GM13977 (cell line): ENCODE measurements around the gene CPSF4L.

Experiments used
- DNase-seq: peaks from one replicate; pipeline ENCODE4 v3.0.0; 2012; ENCODE audit warnings: low spot score
- in situ Hi-C: fragments of 300-500 bp; cut with MboI; formaldehyde crosslinking; loops from one replicate; pipeline ENCODE4 v1.12.0; 2022; ENCODE audit warnings: low sequenced_read_pairs, low pct_unique_long_range_greater_than_20kb, mixed read lengths, inconsistent platforms; ENCODE audit not compliant: unreplicated experiment
- TF ChIP-seq, protein P1 (sequence below): IDR thresholded peaks from 2 replicates; pipeline ENCODE4 v1.5.1; 2012; ENCODE audit warnings: mild to moderate bottlenecking, control low read depth; ENCODE audit not compliant: insufficient read depth; ENCODE audit errors: extremely low read depth, missing control alignments

CPSF4L gene

DNA sequence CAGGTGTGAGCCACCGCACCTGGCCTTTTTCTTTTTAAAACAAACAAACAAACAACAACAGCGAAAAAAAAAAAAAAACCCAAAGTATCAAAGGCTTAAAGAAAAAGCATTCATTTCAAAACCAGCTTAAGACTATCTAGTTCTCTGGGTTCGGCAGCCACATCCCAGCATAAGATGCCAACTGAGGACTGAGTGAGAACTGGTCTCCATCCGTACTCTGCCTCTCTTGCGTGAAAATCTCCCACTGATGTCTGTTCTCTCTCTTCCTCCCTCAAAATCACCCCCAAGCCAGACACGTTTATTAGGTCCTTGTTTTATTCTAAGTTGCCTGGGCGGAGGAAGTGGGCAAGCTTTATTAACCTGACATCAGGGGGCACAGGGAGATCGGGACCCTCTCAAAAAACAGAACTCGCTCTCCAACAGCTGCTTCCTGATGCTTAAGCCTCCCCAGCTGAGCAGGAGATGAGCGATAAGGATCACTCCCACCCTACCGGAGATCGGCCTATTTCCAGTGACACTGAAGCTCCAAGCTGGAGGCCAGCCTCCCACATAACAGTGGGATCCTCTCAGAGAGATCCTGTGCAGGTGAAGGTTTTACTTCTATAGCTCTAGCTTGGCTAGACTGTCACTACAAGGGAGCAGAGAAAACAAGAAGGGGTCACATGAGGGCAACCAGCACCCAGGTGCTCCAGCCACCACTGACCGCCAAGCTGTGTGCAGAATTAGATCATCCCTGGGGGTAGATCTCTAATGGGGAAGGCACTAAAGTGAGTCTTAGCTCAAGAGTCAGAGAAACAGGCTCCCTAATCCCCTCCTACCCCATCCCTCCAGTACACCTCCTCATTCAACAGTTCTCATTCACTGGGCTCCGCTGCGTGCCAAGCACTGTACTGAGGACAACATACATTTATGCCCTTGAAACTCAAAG is 36.5 kb upstream of the CPSF4L start:
- in situ Hi-C loops = no loop called here
- no peak for DNase-seq
- TF ChIP-seq, protein P1, sequence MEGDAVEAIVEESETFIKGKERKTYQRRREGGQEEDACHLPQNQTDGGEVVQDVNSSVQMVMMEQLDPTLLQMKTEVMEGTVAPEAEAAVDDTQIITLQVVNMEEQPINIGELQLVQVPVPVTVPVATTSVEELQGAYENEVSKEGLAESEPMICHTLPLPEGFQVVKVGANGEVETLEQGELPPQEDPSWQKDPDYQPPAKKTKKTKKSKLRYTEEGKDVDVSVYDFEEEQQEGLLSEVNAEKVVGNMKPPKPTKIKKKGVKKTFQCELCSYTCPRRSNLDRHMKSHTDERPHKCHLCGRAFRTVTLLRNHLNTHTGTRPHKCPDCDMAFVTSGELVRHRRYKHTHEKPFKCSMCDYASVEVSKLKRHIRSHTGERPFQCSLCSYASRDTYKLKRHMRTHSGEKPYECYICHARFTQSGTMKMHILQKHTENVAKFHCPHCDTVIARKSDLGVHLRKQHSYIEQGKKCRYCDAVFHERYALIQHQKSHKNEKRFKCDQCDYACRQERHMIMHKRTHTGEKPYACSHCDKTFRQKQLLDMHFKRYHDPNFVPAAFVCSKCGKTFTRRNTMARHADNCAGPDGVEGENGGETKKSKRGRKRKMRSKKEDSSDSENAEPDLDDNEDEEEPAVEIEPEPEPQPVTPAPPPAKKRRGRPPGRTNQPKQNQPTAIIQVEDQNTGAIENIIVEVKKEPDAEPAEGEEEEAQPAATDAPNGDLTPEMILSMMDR = no peak

DNA sequence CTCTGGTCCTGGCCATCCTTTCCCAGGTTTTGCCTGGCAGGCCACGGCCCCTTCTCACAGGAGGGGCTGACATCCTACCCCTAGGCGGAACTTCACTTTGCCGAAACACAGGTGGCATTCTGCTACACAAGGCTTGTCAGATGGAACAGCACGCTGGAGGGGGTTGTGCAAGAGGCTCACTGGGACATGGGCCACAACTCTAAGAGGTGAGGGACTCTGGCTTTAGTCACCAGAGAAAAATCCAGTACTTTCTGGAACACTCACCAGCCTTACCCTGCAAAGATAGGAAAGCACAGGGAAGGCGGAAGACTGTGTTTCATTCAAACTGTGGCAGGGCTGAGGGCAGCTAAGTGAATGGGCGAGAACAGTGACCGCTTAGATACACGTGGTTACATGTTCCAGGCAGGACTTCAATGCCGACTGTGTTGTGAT is 31.8 kb upstream of the CPSF4L start:
- in situ Hi-C loops = no loop called here
- no peak for DNase-seq

DNA sequence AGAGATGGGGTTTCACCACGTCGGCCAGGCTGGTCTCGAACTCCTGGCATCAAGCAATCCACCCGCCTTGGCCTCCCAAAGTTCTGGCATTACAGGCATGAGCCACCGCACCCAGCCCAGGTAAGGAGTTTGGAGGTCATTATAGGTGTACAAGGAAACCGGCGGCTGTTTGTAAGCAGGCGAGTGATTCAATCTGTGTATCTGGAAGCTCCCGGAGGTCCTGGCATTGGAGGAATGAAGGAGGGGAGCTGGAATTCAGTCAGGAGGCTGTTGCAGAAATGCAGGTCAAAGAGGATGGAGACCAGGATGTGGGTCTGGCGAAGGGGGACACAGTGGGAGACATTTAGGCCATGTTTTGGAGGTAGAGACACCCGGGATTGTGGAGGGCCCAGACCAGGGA is 31.4 kb upstream of the CPSF4L start:
- TF ChIP-seq, protein P1 = no peak
- no peak for DNase-seq
- in situ Hi-C loops = no loop called here

More for the DNA sequence above, 31.8 kb upstream of the CPSF4L start:
- TF ChIP-seq, protein P1 = no peak

DNA sequence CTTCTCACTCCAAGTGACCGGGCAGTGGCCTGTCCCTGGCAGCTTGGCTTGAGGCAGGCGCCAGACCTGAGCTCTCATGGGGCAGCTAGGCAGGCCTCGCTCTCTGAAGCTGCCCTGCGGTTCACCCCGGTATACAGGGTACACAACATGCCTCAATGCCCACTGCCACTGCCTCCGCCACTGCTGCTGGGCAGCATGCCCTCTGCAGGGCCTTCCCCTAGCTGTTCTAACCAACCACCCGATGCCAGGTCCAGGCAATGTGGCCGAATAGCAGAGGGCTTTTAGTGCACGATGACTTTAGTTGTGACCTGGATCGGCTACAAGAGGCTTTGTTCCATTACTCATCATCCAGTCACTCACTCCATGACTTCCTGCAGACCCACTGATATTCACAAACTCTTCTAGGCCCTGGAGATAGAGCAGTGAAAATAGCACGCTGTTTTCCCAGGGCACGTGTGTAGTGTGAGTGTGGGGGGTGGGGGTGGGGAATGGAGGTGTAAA is 30.4 kb upstream of the CPSF4L start:
- in situ Hi-C loops = no loop called here
- DNase-seq = no peak
- TF ChIP-seq, protein P1 = no peak

DNA sequence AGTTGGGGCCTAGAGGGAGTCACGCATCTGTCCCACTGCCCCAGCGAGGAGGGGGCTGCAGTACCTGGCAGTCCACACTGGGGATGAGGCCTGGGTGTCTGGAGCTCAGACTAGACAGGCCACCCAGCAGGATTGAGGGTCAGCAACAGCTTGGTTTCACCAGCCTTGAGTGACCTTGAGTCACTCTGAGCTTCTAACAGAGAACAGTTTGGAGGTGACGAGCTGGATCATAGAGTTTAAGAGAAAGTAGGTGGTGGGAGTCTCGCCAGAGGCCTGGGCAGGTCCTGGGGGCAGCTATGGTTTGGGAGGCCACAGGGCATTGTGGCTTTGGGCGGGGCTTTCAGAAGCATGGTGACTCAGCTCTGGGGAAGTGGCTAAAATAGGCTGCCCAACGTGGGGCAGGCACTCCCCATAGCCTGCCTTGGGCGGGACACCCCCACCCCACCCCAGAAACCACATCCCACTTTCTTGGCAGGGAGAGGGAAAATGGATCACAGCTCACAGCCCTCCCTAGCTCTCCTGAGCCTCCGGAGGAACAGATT is 29.7 kb upstream of the CPSF4L start:
- TF ChIP-seq, protein P1 = no peak
- in situ Hi-C loops = no loop called here
- peak; percentile 52 for DNase-seq

DNA sequence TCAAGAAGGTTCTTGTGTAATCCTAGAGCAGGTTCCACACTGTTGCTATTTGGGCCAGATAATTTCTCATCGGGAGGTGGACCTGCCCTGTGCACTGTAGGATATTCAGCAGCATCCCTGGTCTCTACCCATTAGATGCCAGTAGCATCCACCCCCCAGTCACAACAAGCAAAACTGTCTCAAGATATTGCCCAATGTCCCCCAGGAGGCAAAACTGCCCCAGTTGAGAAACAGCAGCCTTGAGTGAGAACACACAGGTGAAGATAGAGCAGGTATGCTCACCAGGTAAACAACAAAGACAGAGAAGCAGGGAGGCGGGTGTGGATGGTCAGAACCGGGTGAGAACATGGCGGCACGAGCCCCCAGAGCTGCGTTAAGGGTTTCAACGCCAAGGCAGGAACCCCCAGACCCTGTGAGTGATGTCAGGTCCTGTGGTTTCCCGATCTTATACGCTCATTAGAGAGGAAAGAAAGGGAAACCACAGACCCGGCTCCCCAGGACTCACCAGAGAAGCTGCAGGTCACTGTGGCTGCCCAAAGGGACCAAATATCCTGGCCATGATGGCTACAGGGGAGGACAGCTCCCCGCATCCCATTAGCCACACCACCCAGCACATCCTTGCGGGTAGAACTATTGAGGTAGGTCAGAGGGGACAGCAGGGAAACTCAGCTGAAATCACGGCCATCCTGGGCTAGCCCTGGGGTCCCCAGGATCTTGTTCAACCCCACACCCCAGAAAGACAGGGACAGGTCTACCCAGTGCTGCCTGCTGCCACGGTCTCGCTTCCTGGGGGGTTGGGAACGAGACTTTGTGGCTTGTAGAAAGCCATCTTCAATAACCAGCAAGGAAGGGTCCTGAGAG is 28.9 kb upstream of the CPSF4L start:
- TF ChIP-seq, protein P1 = no peak
- in situ Hi-C loops = no loop called here
- no peak for DNase-seq
